Panc1 (cell line): Measurements from ENCODE around the gene TTPAL.

Experiments
- CTCF ChIP-seq: fragments of 450-650 bp; IDR thresholded peaks from 2 replicates; pipeline ENCODE4 v1.5.1; 2017; ENCODE audit warnings: mild to moderate bottlenecking
- SIN3A ChIP-seq: IDR thresholded peaks from 2 replicates; pipeline ENCODE4 v1.6.1; 2012; ENCODE audit warnings: low read depth, mild to moderate bottlenecking, low read length, moderate library complexity, borderline replicate concordance; ENCODE audit not compliant: insufficient read depth

GRCh38 chr20:44543358-44543757, 67.7 kb downstream of the TTPAL start:
- TF ChIP-seq CTCF = no peak
- TF ChIP-seq SIN3A = no peak
